MM.1S (cell line): Measurements from ENCODE around the gene NOL4L.

Experiments used
- DNase-seq: peaks from one replicate; pipeline ENCODE4 v3.0.0-alpha.2; 2015
- H2AFZ ChIP-seq: fragments of 300-600 bp; sonication (generic); 2 replicates; pipeline ENCODE4 v1.6.0; 2016; ENCODE audit warnings: antibody characterized with exemption, low read length
- H3F3A ChIP-seq: fragments of 300-600 bp; sonication (generic); 2 replicates; pipeline ENCODE4 v1.6.1; 2016; ENCODE audit warnings: mild to moderate bottlenecking, antibody characterized with exemption, low read length, moderate library complexity, mixed read lengths; ENCODE audit not compliant: insufficient read depth
- H3K27ac ChIP-seq: fragments of 300-600 bp; sonication (generic); 2 replicates; pipeline ENCODE4 v1.5.1; 2016; ENCODE audit warnings: mild to moderate bottlenecking, low read length
- H3K27me3 ChIP-seq: fragments of 300-600 bp; sonication (generic); replicated peaks from 2 replicates; pipeline ENCODE4 v1.6.0; 2016; ENCODE audit warnings: low read length; ENCODE audit not compliant: insufficient read depth
- H3K36me3 ChIP-seq: fragments of 300-600 bp; sonication (generic); replicated peaks from 2 replicates; pipeline ENCODE4 v1.6.1; 2016; ENCODE audit warnings: mild to moderate bottlenecking, low read length, mixed read lengths; ENCODE audit not compliant: insufficient read depth
- H3K4me1 ChIP-seq: fragments of 300-600 bp; sonication (generic); 2 replicates; pipeline ENCODE4 v1.6.1; 2016; ENCODE audit warnings: low read length, mixed read lengths
- H3K4me2 ChIP-seq: fragments of 300-600 bp; sonication (generic); 2 replicates; pipeline ENCODE4 v1.6.0; 2016; ENCODE audit warnings: low read depth, low read length
- H3K4me3 ChIP-seq: fragments of 300-600 bp; sonication (generic); 2 replicates; pipeline ENCODE4 v1.5.1; 2016; ENCODE audit warnings: low read length, mixed read lengths
- H3K79me2 ChIP-seq: fragments of 300-600 bp; sonication (generic); 2 replicates; pipeline ENCODE4 v1.6.1; 2016; ENCODE audit warnings: mixed run types, low read length, mixed read lengths
- H3K9ac ChIP-seq: fragments of 300-600 bp; sonication (generic); 2 replicates; pipeline ENCODE4 v1.6.1; 2016; ENCODE audit warnings: low read length, mixed read lengths
- H3K9me2 ChIP-seq: fragments of 300-600 bp; sonication (generic); replicated peaks from 2 replicates; pipeline ENCODE4 v1.6.1; 2016; ENCODE audit warnings: mild to moderate bottlenecking, low read length, mixed read lengths; ENCODE audit not compliant: insufficient read depth
- H3K9me3 ChIP-seq: fragments of 300-600 bp; sonication (generic); replicated peaks from 2 replicates; pipeline ENCODE4 v1.6.1; 2016; ENCODE audit warnings: mild to moderate bottlenecking, low read length, mixed read lengths; ENCODE audit not compliant: insufficient read depth
- H4K20me1 ChIP-seq: fragments of 300-600 bp; sonication (generic); 2 replicates; pipeline ENCODE4 v1.6.1; 2016; ENCODE audit warnings: mild to moderate bottlenecking, low read length, moderate library complexity, mixed read lengths; ENCODE audit not compliant: insufficient read depth
- CTCF ChIP-seq: fragments of 300-600 bp; sonication (generic); IDR thresholded peaks from 2 replicates; pipeline ENCODE4 v1.5.1; 2016; ENCODE audit warnings: antibody characterized with exemption, low read length, mixed read lengths
- EZH2 ChIP-seq: fragments of 300-600 bp; sonication (generic); optimal IDR thresholded peaks from 2 replicates; pipeline ENCODE3; 2017; ENCODE audit warnings: low read depth, mild to moderate bottlenecking, antibody characterized with exemption, low read length, mixed read lengths
- EZH2phosphoT487 ChIP-seq: fragments of 300-600 bp; sonication (generic); IDR thresholded peaks from 2 replicates; pipeline ENCODE4 v1.6.1; 2018; ENCODE audit warnings: antibody characterized with exemption, low read length

The NOL4L gene

GRCh38 chr20:32631933-32632460 is 46.9 kb upstream of the NOL4L start:
- Histone ChIP-seq H2AFZ (no peak overlapping the region), H3F3A (no peaks in the 10 kb centered on the region), H3K4me2 (no peak overlapping the region), H3K9me3 (no peaks in the 10 kb centered on the region), H3K4me1 (peaks cover 4% of the 10 kb centered on the region; the same call in 1 of the 2 replicates), H3K9me2 (no peaks in the 10 kb centered on the region), H3K27ac (no peak overlapping the region), H3K9ac (no peak overlapping the region), H3K36me3 (no peaks in the 10 kb centered on the region), H3K27me3 (peaks cover 15% of the 10 kb centered on the region), H3K4me3 (no peak overlapping the region), H3K79me2 (no peaks in the 10 kb centered on the region), H4K20me1 (no peaks in the 10 kb centered on the region)
- no peak for DNase-seq
- no peak for TF ChIP-seq EZH2
- TF ChIP-seq EZH2phosphoT487 = no peak
- no peak for TF ChIP-seq CTCF

- Histone ChIP-seq H3K27ac (no peak overlapping the region), H3K36me3 (no peaks in the 10 kb centered on the region), H3K4me1 (peaks cover 4% of the 10 kb centered on the region; the same call in 1 of the 2 replicates), H4K20me1 (no peaks in the 10 kb centered on the region), H3K4me2 (no peak overlapping the region), H3K4me3 (no peak overlapping the region), H3K9ac (no peak overlapping the region), H2AFZ (no peak overlapping the region), H3K9me2 (no peaks in the 10 kb centered on the region), H3K9me3 (no peaks in the 10 kb centered on the region), H3K79me2 (no peaks in the 10 kb centered on the region), H3K27me3 (peaks cover 15% of the 10 kb centered on the region), H3F3A (no peaks in the 10 kb centered on the region)
- DNase-seq = no peak
- TF ChIP-seq CTCF (no peak), EZH2 (no peak), EZH2phosphoT487 (no peak)
Measured at GRCh38 chr20:32629813-32630212, 44.7 kb upstream of the NOL4L start.

GRCh38 chr20:32628960-32629530 is 43.9 kb upstream of the NOL4L start:
- DNase-seq = no peak
- Histone ChIP-seq H3K9ac (no peak overlapping the region), H3K9me2 (no peaks in the 10 kb centered on the region), H3K36me3 (no peaks in the 10 kb centered on the region), H3K27me3 (peaks cover 10% of the 10 kb centered on the region), H3K9me3 (no peaks in the 10 kb centered on the region), H4K20me1 (no peaks in the 10 kb centered on the region), H3K4me1 (peaks cover 4% of the 10 kb centered on the region; the same call in 1 of the 2 replicates), H2AFZ (no peak overlapping the region), H3K79me2 (no peaks in the 10 kb centered on the region), H3K27ac (no peak overlapping the region), H3F3A (no peaks in the 10 kb centered on the region), H3K4me2 (no peak overlapping the region), H3K4me3 (no peak overlapping the region)
- TF ChIP-seq EZH2phosphoT487 (no peak), CTCF (no peak), EZH2 (no peak)
